ENCODE measurements around the gene ALG2.

GRCh38 chr9:99257723-99258389, 36.1 kb upstream of the ALG2 start:
- TF ChIP-seq POLR2AphosphoS5 (IDR thresholded peaks at IDR 0.05): no peak
- TF ChIP-seq POLR2A (IDR thresholded peaks at IDR 0.05): no peak
- TF ChIP-seq, protein P1, sequence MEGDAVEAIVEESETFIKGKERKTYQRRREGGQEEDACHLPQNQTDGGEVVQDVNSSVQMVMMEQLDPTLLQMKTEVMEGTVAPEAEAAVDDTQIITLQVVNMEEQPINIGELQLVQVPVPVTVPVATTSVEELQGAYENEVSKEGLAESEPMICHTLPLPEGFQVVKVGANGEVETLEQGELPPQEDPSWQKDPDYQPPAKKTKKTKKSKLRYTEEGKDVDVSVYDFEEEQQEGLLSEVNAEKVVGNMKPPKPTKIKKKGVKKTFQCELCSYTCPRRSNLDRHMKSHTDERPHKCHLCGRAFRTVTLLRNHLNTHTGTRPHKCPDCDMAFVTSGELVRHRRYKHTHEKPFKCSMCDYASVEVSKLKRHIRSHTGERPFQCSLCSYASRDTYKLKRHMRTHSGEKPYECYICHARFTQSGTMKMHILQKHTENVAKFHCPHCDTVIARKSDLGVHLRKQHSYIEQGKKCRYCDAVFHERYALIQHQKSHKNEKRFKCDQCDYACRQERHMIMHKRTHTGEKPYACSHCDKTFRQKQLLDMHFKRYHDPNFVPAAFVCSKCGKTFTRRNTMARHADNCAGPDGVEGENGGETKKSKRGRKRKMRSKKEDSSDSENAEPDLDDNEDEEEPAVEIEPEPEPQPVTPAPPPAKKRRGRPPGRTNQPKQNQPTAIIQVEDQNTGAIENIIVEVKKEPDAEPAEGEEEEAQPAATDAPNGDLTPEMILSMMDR (IDR thresholded peaks at IDR 0.05): no peak

Measured in suprapubic skin (tissue), 4 donors.